Activated CD8-positive, alpha-beta memory T cell treated with anti-CD3 and anti-CD28 coated beads, Interleukin-2, amount 50 U/mL, for 48 hours (primary cell): ENCODE results near the gene S100A8.
"Not testable (repeated sequence)": the region's sequence is repeated elsewhere in the genome, so short reads cannot be mapped to it uniquely, and the experiment has no call there.

Experiments used
- DNase-seq: peaks from one replicate; pipeline ENCODE4 v3.0.0-alpha.2; 2020

Gene S100A8

GRCh38 chr1:153360592-153361479 lies 30.0 kb downstream of the S100A8 start:
- no peak for DNase-seq

- no peak for DNase-seq
Measured at GRCh38 chr1:153360190-153360589, 30.7 kb downstream of the S100A8 start.

GRCh38 chr1:153359241-153359640 lies 31.6 kb downstream of the S100A8 start:
- DNase-seq, result no peak

GRCh38 chr1:153358691-153358975 lies 32.2 kb downstream of the S100A8 start:
- no peak for DNase-seq

- DNase-seq, result no peak
Measured at GRCh38 chr1:153357853-153358690, 32.8 kb downstream of the S100A8 start, which contains the start of gene S100A9. S100A9 (plus strand) TSS chr1:153357854; CDS start chr1:153358284, 430 bp downstream.

- no peak for DNase-seq
Measured at GRCh38 chr1:153357076-153357852, 33.6 kb downstream of the S100A8 start.

- DNase-seq, result no peak
Measured at GRCh38 chr1:153356392-153357075, 34.3 kb downstream of the S100A8 start.

GRCh38 chr1:153355445-153356071 lies 35.3 kb downstream of the S100A8 start:
- peak; percentile 74 for DNase-seq

GRCh38 chr1:153354515-153355193 lies 36.2 kb downstream of the S100A8 start:
- no peak for DNase-seq

GRCh38 chr1:153353226-153353947 lies 37.5 kb downstream of the S100A8 start:
- no peak for DNase-seq

GRCh38 chr1:153352523-153352922 lies 38.4 kb downstream of the S100A8 start:
- peak; percentile 74 for DNase-seq

- DNase-seq, result no peak
Measured at GRCh38 chr1:153350321-153350957, 40.4 kb downstream of the S100A8 start.

- no peak for DNase-seq
Measured at GRCh38 chr1:153349363-153350320, 41.2 kb downstream of the S100A8 start.

GRCh38 chr1:153348511-153349362 lies 42.1 kb downstream of the S100A8 start, which contains the start of gene PGLYRP4:
PGLYRP4 (minus strand) TSS chr1:153348841; CDS start chr1:153347932, 909 bp downstream.
- DNase-seq, result no peak

GRCh38 chr1:153347856-153348255 lies 43.0 kb downstream of the S100A8 start:
- no peak for DNase-seq

GRCh38 chr1:153347049-153347448 lies 43.8 kb downstream of the S100A8 start:
- DNase-seq, result not testable (repeated sequence)

GRCh38 chr1:153346077-153346723 lies 44.7 kb downstream of the S100A8 start:
- no peak for DNase-seq
